HG03460 (cell line): ENCODE measurements around the gene FLT1.

Experiments
- ATAC-seq: cut with Tn5 transposase; IDR thresholded peaks from one replicate; pipeline ENCODE4 v1.9.1; 2021; ENCODE audit not compliant: unreplicated experiment

The FLT1 gene

DNA sequence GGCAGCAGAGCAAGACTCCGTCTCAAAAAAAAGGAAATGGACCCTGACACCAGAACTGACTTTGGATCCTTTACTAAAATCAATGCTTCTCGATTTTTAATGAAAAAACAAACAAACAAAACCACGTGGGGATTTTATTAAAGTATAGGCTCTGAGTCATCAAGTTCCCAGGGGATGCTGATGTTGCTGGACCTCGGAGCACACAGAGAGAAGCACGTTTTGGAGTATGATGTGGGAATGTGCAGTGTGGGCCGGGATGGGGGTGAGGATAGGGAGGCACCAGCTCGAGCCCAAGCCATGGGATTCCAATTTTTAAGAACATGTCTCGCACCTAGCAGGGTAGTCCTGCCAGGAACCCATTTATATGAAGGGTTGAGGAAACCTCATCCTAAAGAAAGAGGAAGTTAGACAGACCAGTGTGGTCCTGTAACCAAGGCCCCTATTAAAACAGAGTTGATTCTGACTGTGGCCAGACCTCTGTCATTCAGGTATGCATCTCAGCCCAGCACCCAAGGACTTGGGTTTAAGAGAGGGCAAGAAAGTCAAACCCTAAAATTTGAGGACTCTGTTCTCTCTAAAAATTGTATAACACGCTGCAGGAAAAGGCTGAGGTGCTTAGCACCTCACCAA is 6.4 kb downstream of the FLT1 start:
- ATAC-seq = peak; percentile 51

DNA sequence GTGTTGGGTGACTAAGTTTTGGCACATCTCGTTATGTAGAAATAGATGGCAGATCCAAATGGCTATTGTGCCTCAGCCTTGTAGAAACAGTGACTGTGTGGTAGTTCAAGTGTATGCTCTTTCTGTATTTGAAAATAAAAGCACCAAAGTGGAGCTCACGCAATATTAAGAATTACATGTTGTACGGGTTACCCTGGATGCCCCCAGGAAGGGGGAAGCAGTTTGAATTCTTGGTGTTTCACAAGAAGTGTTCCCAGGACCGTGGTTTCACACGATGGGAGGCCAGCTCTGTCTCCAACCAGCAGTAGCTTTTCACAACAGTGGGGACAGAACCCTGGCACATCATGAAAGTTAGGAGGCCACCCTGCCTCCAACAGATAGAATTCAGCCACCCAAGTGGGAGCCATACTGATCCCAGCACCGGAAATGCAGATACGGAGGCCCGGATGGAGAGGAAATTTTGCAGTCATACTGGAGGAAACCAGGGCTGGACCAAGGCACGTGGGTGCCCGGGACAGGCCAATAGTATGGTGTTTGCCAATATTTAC is 8.9 kb downstream of the FLT1 start:
- ATAC-seq = no peak

DNA sequence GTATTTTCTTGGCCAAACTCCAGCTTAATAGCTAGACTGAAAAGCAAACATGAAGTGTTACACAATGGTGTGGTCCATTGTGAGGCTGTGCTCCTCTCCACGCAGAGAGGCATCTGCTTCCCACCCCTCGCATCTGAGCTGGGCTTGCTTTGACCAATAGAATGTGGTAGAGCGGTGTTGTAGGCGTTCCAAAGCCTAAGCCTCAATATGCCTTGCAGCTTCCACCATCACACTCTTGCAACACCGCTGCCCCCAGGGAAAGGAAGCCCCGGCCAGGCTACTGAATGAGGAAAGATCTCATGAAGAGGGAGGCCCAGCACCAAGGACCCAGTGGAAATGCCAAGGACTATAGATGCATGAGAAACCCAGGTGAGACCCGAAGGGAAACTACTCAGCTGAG is 9.4 kb downstream of the FLT1 start:
- no peak for ATAC-seq

DNA sequence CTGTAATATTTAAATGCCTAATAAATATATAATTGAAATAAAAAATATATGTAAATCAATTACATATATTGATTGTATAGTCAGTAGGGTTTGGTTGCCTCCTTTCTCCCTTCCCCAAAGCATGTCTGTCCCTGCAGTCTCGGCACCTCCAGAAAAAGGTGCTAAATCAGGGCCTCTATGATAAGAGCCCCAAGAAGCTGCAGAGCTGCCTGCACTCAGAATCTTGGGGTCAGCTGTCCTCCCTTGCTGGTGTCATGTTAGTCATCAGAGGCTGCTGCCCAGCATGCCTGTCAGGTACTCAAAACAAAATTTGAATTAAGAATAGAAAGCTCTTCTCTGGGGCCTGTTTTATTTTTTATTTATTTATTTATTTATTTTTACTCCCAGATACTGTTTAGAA is 9.8 kb downstream of the FLT1 start:
- ATAC-seq = no peak

DNA sequence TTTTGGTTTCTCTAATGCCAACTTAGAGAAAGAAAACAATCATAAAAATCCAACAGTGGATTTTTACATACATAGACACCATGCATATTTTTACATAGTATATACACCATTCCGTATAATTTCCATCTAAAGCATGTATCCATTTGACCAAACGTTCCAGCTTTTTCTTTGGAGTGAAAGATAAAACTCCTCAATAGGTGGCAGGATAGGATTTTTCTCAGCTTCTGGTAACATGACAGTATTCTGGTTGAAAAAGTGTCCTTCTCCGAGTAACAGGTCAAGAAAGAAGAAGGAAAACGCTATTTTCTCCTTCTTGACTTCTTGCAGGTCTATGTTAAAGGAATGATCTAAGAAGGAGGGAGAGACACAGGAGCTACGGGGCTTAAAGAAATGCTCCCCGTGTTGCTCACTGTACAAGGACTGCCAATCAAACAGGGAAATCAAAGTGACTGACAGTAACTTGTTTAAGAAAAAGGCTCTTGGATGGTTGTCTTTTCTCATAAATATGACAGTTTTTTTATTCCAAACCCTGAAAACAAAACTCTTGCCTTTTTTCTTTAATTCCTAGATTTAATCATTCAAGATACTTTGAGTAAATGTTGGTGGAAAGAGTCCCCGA is 11.5 kb downstream of the FLT1 start:
- no peak for ATAC-seq

DNA sequence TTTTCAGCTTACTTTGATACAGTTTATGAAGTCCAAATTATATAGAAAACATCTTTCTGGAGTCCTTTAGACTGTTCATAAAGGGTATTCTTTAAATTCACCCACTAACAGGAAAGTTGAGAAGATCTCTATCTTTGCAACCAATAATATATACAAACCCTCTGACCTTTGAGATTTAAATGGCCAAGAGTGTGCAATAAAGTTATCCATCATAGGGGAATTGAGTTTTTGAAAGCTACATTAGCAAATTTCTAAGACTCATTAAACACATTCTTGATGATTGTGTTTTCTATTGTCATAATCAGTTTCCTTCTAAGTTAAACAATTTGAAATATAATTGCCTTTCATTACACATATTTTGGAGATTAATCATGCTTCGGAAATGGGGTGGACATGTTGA is 15.9 kb downstream of the FLT1 start:
- ATAC-seq = no peak

DNA sequence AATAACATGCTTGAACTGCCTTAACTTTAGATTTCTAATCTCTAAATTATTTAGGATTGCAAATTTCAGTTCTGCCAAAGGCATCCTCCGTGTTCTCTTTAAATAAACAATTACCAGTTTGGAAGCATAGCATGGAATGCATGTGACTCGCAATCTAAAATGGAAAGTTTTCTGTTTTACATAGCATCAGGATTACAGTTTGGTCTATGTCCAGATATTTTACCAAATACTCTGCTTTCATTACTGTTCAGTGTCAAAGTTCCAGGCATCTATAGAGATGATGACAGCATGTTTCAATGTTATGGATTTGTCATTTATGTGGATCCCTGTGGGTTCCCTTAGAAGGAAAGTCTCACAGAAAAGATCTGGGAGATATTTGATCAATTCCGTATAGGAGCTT is 16.8 kb downstream of the FLT1 start:
- ATAC-seq = no peak

DNA sequence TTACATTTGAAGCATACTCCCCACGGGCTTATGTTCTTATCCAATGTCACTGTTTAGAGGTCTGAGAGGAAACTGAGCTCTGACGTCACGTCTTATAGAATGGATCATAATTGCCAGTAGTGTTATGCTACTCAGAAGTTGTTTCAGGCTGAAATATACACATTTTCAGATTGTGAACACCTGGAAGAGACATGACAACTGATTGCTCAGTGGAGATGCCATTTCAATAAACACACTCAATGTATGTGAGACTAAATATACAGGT is 17.3 kb downstream of the FLT1 start:
- no peak for ATAC-seq

DNA sequence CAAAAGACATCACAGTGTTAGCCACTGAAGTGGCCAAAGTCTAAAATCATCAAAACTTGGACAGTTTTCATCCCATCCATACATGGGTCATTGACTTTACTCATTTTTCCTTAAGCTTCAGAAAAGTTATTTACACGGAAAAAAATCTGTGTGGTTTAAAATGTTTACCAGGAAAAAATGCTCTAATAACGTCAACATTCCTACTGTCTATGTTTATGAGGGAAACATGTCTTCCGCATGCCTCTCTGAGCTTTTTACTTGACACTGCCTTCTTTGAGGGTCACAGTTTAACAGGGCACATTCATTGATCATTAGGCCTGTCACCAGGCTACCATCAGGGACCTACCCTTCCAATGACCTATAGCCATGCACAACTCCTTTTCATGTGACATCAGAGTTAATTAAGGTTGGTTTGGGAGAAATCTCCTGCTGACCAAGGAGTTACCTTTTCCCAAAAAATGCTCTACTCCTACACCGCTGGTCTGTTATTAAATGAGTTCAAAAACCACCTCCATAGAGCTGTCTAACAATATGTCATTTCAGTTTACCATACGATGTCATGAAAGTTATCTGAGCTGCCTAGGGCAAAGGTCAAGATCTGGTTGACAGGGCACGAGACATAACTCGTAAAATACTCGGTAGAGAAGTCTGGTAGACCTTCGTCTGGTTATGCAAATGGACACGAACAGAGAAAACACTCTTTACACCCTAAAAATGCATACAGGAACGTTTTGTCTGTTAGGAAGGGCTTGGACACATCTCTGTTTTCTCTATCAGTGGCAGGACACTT is 17.8 kb downstream of the FLT1 start:
- ATAC-seq = no peak

DNA sequence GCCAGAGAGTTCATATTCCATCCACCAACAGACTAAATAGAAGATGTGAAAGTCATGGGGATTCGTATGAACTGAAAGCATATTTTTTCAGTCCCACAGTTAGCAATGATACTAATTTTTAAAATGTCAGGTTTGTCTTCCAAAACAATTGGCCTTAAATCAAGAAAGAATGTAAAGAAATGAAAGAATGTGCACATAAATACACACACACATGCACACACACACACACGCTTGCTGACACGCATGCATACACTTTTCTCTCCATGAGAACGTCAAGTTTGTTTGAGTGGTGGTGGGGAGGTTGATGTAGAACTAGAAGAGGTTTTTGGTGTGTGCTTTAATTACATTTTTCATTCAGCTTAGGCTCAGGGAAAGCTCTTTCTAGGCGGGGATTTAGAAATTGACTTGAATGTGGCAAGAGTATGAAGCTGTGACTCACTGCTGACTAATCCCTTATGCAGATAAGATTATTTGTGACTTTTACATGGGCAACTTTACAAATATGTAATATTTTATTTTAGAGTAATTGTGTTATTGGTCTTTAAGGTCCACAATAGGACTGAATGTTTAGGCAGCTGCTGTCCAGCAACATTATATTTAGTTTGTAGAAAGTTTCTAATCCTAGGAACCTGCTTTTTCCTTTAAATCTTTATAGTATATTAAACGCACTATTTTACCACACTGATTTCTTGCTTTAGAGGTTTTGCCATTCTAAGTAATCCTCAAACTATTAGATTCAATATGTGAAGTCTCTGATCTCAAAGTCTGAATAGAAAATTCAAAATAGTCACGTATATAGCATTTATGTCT is 18.8 kb downstream of the FLT1 start:
- ATAC-seq = no peak

DNA sequence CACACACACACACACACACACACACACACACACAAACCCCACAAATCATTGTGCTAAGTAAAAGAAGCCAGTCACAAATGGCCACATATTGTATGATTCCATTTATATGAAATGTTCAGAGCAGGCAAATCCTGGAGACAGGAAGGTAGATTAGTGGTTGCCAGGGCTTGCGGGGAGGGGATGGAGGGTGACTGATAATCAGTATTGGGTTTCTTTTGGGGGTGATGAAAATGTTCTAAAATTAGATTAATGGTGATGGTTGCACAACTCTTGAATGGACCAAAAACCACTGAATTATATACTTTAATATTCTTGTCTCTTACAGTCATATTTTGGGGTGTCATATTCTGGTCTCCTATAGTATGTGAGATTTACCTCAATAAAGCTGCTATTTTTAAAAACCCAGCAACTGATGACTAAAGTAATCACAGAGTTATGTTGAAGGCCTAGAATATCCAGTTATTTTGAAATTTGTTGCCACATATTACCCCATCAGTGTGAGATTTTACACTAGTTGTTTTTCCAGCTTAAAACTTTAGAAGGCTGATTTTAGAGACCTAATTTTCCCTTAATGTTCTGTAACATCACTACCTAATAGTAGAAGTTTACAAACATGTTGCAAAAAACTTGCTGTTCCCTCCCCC is 20.3 kb downstream of the FLT1 start:
- no peak for ATAC-seq

DNA sequence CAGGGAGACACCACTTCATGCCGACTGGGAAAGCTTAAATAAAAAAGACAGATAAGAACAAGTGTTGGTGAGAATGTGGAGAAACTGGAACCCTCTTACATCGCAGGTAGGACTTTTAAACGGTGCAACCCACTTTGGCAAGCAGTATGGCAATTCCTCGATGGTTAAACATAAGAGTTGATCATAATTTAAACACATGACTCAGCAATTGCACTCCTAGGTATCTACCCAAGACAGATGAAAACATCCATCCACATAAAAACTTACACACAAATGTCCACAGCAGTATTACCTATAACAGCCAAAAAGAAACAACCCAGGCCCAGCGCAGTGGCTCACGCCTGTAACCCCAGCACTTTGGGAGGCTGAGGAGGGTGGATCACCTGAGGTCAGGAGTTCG is 21.9 kb downstream of the FLT1 start:
- ATAC-seq = no peak

DNA sequence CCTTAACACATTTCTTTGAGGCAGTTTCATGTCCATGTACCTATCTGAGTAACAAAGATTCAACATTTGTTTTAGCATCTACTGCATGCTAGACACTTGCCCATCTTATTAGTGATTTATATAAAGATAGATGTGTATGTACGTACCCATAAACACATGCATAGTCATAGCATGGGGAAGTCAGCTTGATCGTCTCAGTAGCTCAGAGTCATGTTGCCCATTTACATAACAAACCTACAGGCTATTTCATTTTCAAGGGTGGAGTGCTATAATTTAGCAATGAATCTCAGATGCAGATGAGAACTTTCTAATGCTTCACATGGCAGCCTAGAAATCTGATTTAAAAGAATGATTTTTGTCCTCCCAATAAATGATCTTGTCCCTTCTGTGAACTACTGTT is 23.5 kb downstream of the FLT1 start:
- ATAC-seq = no peak

DNA sequence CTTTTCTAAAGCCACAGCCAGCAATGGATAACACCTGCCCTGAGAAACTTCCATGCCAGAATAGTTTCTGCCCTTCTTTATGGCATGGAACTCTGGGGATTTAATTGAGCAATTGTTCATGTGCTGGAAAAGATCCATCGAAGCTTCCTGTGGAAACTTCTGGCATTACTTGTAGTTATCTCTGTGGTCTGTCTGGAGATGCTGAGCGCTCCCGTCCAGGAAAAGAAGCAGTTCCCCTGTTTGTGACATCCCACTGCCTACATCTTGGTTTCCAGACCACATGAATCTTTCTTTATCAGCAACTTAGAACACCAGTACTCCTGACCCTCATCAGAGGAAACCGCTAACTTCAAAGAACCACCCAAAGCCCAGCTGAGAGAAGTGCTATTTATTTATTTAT is 24.6 kb downstream of the FLT1 start:
- no peak for ATAC-seq

DNA sequence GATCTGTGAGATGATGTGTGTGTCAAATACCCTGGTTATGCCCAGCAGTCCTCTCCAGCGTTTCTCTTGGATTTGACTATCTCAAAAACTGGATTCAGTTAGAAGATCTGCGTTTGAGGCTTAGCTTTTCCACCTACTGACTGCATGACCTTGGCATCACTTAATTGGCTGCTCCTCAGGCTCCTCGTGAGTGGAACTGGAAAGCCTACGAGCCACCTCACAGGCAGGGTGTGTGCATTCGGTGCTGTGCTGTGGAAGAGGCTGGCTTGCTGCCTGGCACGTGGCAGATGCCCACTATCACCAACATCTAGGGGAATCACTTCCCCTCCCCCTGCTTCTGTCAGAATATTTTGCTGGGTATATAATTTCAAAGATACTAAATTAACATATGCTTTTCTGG is 25.6 kb downstream of the FLT1 start:
- no peak for ATAC-seq

DNA sequence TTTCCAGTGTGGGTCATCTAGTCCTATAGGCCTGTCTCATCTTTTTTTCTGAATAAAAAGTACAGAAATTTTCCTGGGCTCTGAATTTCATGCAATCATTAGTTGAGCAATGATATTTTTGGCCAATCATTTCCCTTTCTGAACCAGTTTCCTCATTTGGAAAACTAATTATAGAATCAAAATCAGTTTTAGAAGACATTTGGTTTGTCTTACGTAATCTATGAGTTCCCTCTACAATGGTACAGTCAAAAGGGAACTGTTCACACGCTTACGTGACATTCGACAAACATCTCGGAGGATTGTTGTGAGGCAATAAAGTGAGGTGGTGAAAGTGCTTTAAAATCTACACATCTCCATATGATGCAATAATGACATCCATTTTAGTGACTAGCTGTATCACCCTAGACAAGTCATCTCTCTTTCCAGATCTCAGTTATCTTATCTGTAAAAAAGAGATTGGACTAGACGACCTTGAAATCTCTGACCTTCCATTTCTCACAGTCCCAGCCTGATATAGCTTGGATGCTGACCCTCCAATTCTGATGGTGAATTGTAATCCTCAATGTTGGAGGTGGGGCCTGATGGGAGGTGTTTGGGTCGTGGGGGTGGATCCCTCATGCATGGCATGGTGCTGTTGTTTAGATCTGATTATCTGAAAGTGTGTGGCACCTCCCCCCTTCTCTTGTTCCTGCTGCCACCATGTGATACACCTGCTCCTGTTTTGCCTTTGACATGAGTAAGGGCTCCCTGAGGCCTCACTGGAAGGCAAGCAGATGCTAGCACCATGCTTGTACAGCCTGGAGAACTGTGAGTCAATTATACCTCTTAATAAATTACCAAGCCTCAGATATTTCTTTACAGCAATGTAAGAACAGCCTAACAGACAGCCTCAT is 26.7 kb downstream of the FLT1 start:
- ATAC-seq = no peak

DNA sequence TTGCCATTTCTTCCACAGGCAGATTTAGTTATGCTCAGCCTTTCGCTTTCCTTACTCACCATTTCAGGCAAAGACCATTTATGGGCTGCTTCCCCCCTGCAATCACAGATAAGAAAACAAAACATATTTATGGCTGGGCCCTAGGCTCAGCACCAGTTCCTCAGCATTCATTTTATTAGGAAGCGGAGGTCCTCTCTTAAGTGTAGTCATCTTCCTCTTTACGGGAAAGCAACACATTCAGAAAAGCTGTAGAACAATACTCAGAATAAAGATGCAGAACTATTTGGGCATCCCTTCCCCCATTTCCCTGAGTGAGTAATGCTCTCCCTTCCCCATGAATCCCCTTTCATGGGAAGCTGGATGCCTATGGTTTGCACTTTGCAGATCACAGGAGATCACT is 27.9 kb downstream of the FLT1 start:
- no peak for ATAC-seq

DNA sequence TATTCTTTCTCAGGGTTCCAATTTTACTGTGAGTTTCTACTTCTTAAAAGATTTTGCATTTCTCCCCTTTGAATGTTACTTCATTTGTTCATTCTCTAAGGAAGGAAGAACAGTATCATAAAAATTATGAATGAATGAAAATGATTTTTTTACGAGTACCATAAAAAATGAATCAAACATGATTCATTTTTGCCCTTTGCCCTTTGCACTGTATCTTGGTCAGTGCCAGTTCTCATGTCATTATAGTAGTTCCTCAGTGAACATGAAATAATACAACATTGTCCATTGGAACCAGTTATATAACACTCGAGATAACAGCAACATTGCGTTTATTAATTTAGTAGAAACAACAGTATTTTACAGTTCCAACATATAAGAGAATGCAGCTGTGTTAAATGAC is 28.8 kb downstream of the FLT1 start:
- no peak for ATAC-seq

DNA sequence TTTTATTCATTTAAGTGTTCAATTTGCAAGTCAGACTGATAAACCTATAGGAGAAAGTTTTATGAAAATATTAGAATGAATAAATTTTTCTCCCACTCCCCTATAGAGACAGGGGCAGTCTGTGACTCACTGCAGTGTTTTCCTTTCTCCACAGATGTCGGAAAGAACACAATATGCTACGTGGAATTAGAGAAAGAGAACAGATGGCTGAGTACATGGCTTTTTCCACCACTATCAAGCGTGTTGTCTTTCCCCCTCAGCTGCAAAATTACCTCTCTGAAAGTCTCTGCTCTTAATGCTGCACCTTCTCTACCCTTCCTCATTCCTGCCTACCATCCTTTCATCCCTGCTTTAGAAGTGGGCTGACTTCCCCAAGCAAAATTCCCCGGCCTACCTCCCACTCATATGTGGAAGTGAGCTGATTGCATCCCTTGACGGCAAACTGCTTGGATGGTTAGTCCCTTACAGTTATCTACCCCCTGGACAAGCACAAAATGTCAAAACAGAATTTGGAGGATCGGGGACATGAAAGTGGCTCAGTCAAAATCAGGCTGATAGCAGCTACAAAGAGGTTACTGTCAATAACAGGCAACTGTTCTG is 30.0 kb downstream of the FLT1 start:
- ATAC-seq = no peak

DNA sequence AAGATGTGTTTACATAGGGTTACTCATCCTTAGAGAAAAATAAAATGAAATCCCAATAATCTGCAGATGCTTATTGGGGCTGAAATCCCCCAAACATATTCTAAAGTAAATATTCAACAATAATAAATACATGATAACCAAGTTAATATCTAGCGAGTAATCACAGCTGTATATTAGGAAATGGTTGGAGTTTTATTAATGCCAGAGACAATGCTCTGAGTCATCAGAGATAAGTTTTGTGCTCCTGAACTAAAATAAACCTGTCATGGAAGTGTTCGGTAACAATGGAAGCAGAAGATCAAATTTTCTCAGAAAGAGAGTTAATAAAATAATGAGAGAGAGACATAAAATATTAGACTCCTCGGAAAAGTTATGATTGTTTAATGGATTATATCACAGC is 31.4 kb downstream of the FLT1 start:
- no peak for ATAC-seq
